IMR-90 (cell line): ENCODE results near the gene SLC26A2. TPM values are rescaled to one million over a fixed set of nuclear protein-coding genes. Genes with fewer than 3 reads are reported as not detected.

ENCODE experiments used
- ATAC-seq: fragments of 200-7000 bp; cut with Tn5 transposase; 2 replicates; pipeline ENCODE4 v1.9.1; 2020; ENCODE audit warnings: low read depth, mild to moderate bottlenecking, moderate library complexity
- BruUV-seq: library from RNA; stranded (reverse); fragments of 400-500 nt; replicated peaks from 2 replicates; lab custom pipeline; 2021; lab: Mats Ljungman, UMichigan
- CTCF ChIA-PET: fragments of 300-600 bp; formaldehyde crosslinking; extraction: SDS; loops from one replicate; lab custom pipeline; 2021; ENCODE audit warnings: antibody characterized with exemption; lab: Yijun Ruan, JAX
- POLR2A ChIA-PET: fragments of 300-600 bp; sonication (Branson Sonifier 250); formaldehyde crosslinking; loops from one replicate; lab custom pipeline; 2022; ENCODE audit warnings: antibody characterized with exemption; ENCODE audit not compliant: unreplicated experiment; lab: Charles Lee
- DNase-seq: peaks from one replicate; pipeline ENCODE4 v3.0.0; 2013
- H2AFZ ChIP-seq: replicated peaks from 2 replicates; pipeline ENCODE3; 2013; ENCODE audit warnings: low read length, mild to moderate bottlenecking; ENCODE audit not compliant: poor library complexity
- H2AK5ac ChIP-seq: 2 replicates; pipeline ENCODE4 v1.6.1; 2013; ENCODE audit warnings: low read depth, low read length, inconsistent platforms
- H2AK9ac ChIP-seq: replicated peaks from 2 replicates; pipeline ENCODE3; 2013; ENCODE audit warnings: mild to moderate bottlenecking, low read depth, low read length, moderate library complexity; ENCODE audit not compliant: poor library complexity
- H2BK120ac ChIP-seq: 2 replicates; pipeline ENCODE4 v1.6.1; 2013; ENCODE audit warnings: low read depth, low read length, inconsistent platforms
- H2BK15ac ChIP-seq: 3 replicates; pipeline ENCODE4 v1.6.1; 2013; ENCODE audit warnings: low read depth, low read length, inconsistent platforms
- H2BK20ac ChIP-seq: 2 replicates; pipeline ENCODE4 v1.6.1; 2013; ENCODE audit warnings: low read depth, mild to moderate bottlenecking, inconsistent platforms, low read length, moderate library complexity
- H2BK5ac ChIP-seq: 2 replicates; pipeline ENCODE4 v1.6.1; 2013; ENCODE audit warnings: mild to moderate bottlenecking, low read depth, low read length, inconsistent platforms; ENCODE audit not compliant: poor library complexity, severe bottlenecking
- H3K14ac ChIP-seq: replicated peaks from 2 replicates; pipeline ENCODE4 v1.6.1; 2013; ENCODE audit warnings: low read depth, low read length, inconsistent platforms
- H3K18ac ChIP-seq: 2 replicates; pipeline ENCODE4 v1.6.1; 2013; ENCODE audit warnings: low read depth, low read length, control low read depth
- H3K23ac ChIP-seq: 2 replicates; pipeline ENCODE4 v1.6.1; 2013; ENCODE audit warnings: low read depth, low read length, inconsistent platforms
- H3K27ac ChIP-seq: 2 replicates; pipeline ENCODE4 v1.5.1; 2013; ENCODE audit warnings: mild to moderate bottlenecking, control low read depth, low read length; ENCODE audit not compliant: insufficient read depth
- H3K27me3 ChIP-seq: 2 replicates; pipeline ENCODE4 v1.6.1; 2013; ENCODE audit warnings: low read length; ENCODE audit not compliant: control insufficient read depth, insufficient read depth
- H3K36me3 ChIP-seq: 2 replicates; pipeline ENCODE4 v1.6.1; 2013; ENCODE audit warnings: low read length, mixed read lengths; ENCODE audit not compliant: control insufficient read depth, insufficient read depth
- H3K4ac ChIP-seq: 2 replicates; pipeline ENCODE4 v1.6.1; 2013; ENCODE audit warnings: low read depth, low read length, inconsistent platforms
- H3K4me1 ChIP-seq: 2 replicates; pipeline ENCODE4 v1.6.1; 2013; ENCODE audit warnings: low read length, mixed read lengths; ENCODE audit not compliant: control insufficient read depth, insufficient read depth
- H3K4me2 ChIP-seq: 2 replicates; pipeline ENCODE4 v1.6.1; 2013; ENCODE audit warnings: low read depth, mild to moderate bottlenecking, control low read depth, low read length, moderate library complexity
- H3K4me3 ChIP-seq: 2 replicates; pipeline ENCODE4 v1.5.1; 2013; ENCODE audit warnings: low read depth, mild to moderate bottlenecking, control low read depth, low read length, moderate library complexity; ENCODE audit not compliant: insufficient read depth
- H3K56ac ChIP-seq: 2 replicates; pipeline ENCODE4 v1.6.1; 2013; ENCODE audit warnings: low read length, inconsistent platforms; ENCODE audit not compliant: insufficient read depth; ENCODE audit errors: extremely low read depth
- H3K79me1 ChIP-seq, 2 experiments: 2 replicates each; pipeline ENCODE4 v1.6.1; 2013; ENCODE audit warnings: low read length in 2 of 2, inconsistent platforms in 1 of 2, low read depth in 1 of 2
- H3K9ac ChIP-seq: 2 replicates; pipeline ENCODE4 v1.6.1; 2013; ENCODE audit warnings: low read depth, low read length, control low read depth
- H3K9me1 ChIP-seq: 2 replicates; pipeline ENCODE4 v1.6.1; 2013; ENCODE audit warnings: low read length, inconsistent platforms; ENCODE audit not compliant: insufficient read depth
- H3K9me3 ChIP-seq: 2 replicates; pipeline ENCODE4 v1.6.1; 2013; ENCODE audit warnings: low read length; ENCODE audit not compliant: control insufficient read depth, insufficient read depth
- H4K20me1 ChIP-seq: 2 replicates; pipeline ENCODE4 v1.6.1; 2013; ENCODE audit warnings: low read length, inconsistent platforms; ENCODE audit not compliant: insufficient read depth
- H4K5ac ChIP-seq: 2 replicates; pipeline ENCODE4 v1.6.1; 2013; ENCODE audit warnings: mild to moderate bottlenecking, low read depth, low read length, control low read depth
- H4K8ac ChIP-seq, 2 experiments: 2 replicates each; pipeline ENCODE4 v1.6.1; 2013; ENCODE audit warnings: low read depth in 2 of 2, low read length in 2 of 2, control low read depth in 1 of 2, inconsistent platforms in 1 of 2
- H4K91ac ChIP-seq: 2 replicates; pipeline ENCODE4 v1.6.1; 2013; ENCODE audit warnings: low read depth, low read length, inconsistent platforms; ENCODE audit not compliant: insufficient read depth
- BHLHE40 ChIP-seq: fragments of 150-350 bp; IDR thresholded peaks from 2 replicates; pipeline ENCODE4 v1.6.1; 2016; ENCODE audit warnings: mild to moderate bottlenecking, low read depth, low read length
- CEBPB ChIP-seq: IDR thresholded peaks from 2 replicates; pipeline ENCODE4 v1.6.1; 2012; ENCODE audit warnings: low read depth, low read length, improper control_type of control experiment
- CHD1 ChIP-seq: IDR thresholded peaks from 2 replicates; pipeline ENCODE4 v1.6.1; 2012; ENCODE audit warnings: low read depth, low read length, improper control_type of control experiment
- FOS ChIP-seq: fragments of 150-350 bp; IDR thresholded peaks from 2 replicates; pipeline ENCODE4 v1.6.1; 2016; ENCODE audit warnings: low read depth, low read length
- MAFK ChIP-seq: IDR thresholded peaks from 2 replicates; pipeline ENCODE4 v1.6.1; 2012; ENCODE audit warnings: low read depth, low read length, improper control_type of control experiment
- MAZ ChIP-seq: IDR thresholded peaks from 2 replicates; pipeline ENCODE4 v1.6.1; 2012; ENCODE audit warnings: low read depth, mild to moderate bottlenecking, low read length, improper control_type of control experiment, moderate library complexity, borderline replicate concordance
- MXI1 ChIP-seq: IDR thresholded peaks from 2 replicates; pipeline ENCODE4 v1.6.1; 2012; ENCODE audit warnings: low read depth, mild to moderate bottlenecking, low read length, moderate library complexity, borderline replicate concordance
- NFE2L2 ChIP-seq: fragments of 150-350 bp; IDR thresholded peaks from 2 replicates; pipeline ENCODE4 v1.6.1; 2016; ENCODE audit warnings: low read depth, mild to moderate bottlenecking, low read length
- RAD21 ChIP-seq: IDR thresholded peaks from 2 replicates; pipeline ENCODE4 v1.6.1; 2012; ENCODE audit warnings: low read length, improper control_type of control experiment
- RCOR1 ChIP-seq: IDR thresholded peaks from 2 replicates; pipeline ENCODE4 v1.6.1; 2012; ENCODE audit warnings: mild to moderate bottlenecking, low read length, improper control_type of control experiment; ENCODE audit not compliant: insufficient replicate concordance
- SMC3 ChIP-seq: fragments of 150-350 bp; IDR thresholded peaks from 2 replicates; pipeline ENCODE4 v1.6.1; 2016; ENCODE audit warnings: low read depth, mild to moderate bottlenecking, antibody characterized with exemption, low read length, moderate library complexity
- USF2 ChIP-seq: fragments of 150-350 bp; IDR thresholded peaks from 2 replicates; pipeline ENCODE4 v1.6.1; 2017; ENCODE audit warnings: mild to moderate bottlenecking, antibody characterized with exemption, low read length, low read depth
- WGBS, 2 experiments: methylation state at CpG; one replicate each; pipeline versions ENCODE4 v1.1.5 to v1.1.7; 2013; ENCODE audit warnings: missing lambda C conversion rate in 2 of 2; ENCODE audit not compliant: insufficient read length in 1 of 2; ENCODE audit errors: extremely low coverage in 2 of 2; 5-methylcytosine and 5-hydroxymethylcytosine counted together
- dilution Hi-C: fragments of 300-500 bp; cut with HindIII; formaldehyde crosslinking; loops from one replicate; pipeline ENCODE4 v1.14.3; 2018; ENCODE audit warnings: low sequenced_read_pairs; ENCODE audit not compliant: unreplicated experiment
- in situ Hi-C: fragments of 300-500 bp; cut with MboI; formaldehyde crosslinking; loops from 3 replicates; pipeline ENCODE4 v1.14.3; 2019; ENCODE audit warnings: low sequenced_read_pairs, inconsistent platforms, mixed read lengths
- intact Hi-C: fragments of 100-400 bp; cut with micrococcal nuclease; formaldehyde crosslinking; loops from 2 replicates; pipeline ENCODE4 v1.10.0; 2022
- polyA plus RNA-seq, 3 experiments: library from polyadenylated mRNA; depleted of rRNA; stranded (reverse); fragments of >200 nt; gene quantifications; 2 replicates each; pipeline ENCODE4 v1.2.3, GENCODE V29; 2012; ENCODE audit warnings: low replicate concordance in 1 of 3
- total RNA-seq: library from RNA; depleted of rRNA; stranded (reverse); fragments of >200 nt; gene quantifications from 2 replicates; pipeline ENCODE4 v1.2.3, GENCODE V29; 2012
- TF ChIP-seq, protein P1 (sequence below): conservative IDR thresholded peaks from 2 replicates; pipeline ENCODE4 v1.5.1; 2012; ENCODE audit warnings: mild to moderate bottlenecking, low read depth, low read length, improper control_type of control experiment

SLC26A2 gene
- total and polyA plus RNA-seq, 2 of the 4 experiments (the other 2 are of a cell fraction) = 2.2 to 9.9 TPM

DNA sequence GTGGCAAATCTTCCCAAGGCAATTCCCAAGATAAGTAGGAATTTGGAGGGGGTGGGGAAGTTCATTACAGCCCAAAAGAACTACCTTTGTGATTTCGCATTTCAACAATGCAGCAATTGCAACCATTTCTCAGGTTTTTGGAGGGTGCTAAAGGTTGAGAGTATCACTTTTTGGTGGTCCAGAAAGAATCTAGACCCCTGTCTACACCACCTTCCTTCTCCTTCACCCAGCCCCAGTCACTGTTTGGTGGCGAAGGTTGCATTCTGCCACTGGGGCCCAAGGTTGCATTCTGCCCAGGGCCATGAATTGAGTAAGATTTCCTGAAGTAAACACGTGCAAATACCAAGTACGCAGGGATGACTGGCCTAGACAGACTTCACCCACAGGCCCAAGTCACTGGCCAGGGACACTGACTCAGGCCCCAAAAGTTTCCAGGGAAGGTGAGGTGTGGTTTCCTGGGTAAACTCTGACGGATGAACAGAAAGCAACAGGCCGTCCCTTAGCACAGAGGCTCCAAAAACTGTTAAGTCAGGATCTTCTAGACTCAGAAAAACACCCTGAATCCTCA, 21.7 kb upstream of the SLC26A2 start:
- peak; percentile 85 for ATAC-seq
- POLR2A ChIA-PET = no interaction called here

More for the DNA sequence above, 21.7 kb upstream of the SLC26A2 start:
- intact Hi-C loops (no loop called here), dilution Hi-C loops (no loop called here), in situ Hi-C loops (no loop called here)
- DNase-seq = peak; percentile 84
- no peaks in the 10 kb centered on the region for H3K9me3 ChIP-seq
- no peaks in the 10 kb centered on the region for H3K36me3 ChIP-seq
- H2BK20ac ChIP-seq = peak overlapping the region; percentile 45
- H3K56ac ChIP-seq = no peak overlapping the region
- H3K9me1 ChIP-seq = peaks cover 20% of the 10 kb centered on the region
- no CpG with 5 or more reads among the region's 6 CpGs for WGBS, 2 experiments
- H3K4me3 ChIP-seq = no peak overlapping the region
- H4K91ac ChIP-seq = peak overlapping the region; percentile 72
- no peak overlapping the region for H4K5ac ChIP-seq
- CTCF ChIA-PET = interaction anchor here (0.9 kb wide), 1 partner anchor 10 kb away, joined by 3 read pairs; no protein-coding TSS in a partner anchor
- peak overlapping the region; percentile 67 for H2BK120ac ChIP-seq
- peak overlapping the region; percentile 57 for H2AK9ac ChIP-seq
- H2AK5ac ChIP-seq = peak overlapping the region; percentile 11; the same call in 1 of the 2 replicates
- H3K14ac ChIP-seq = peak overlapping the region; percentile 77
- H3K23ac ChIP-seq = peak overlapping the region; percentile 28; the same call in 1 of the 2 replicates
- peak overlapping the region; percentile 69 for H2BK5ac ChIP-seq
- peak overlapping the region; percentile 54 for H2AFZ ChIP-seq
- H3K4ac ChIP-seq = peak overlapping the region; percentile 52; the same call in 1 of the 2 replicates
- H3K9ac ChIP-seq = no peak overlapping the region
- H3K4me1 ChIP-seq = peaks cover 10% of the 10 kb centered on the region
- H3K79me1 ChIP-seq = no peaks in the 10 kb centered on the region
- BruUV-seq = no TSS peak
- no peak overlapping the region for H3K27ac ChIP-seq
- H4K8ac ChIP-seq = peak overlapping the region; percentile 26 to 64; a peak in 3 of 4 replicates
- H4K20me1 ChIP-seq = no peaks in the 10 kb centered on the region
- H3K4me2 ChIP-seq = peak overlapping the region; percentile 37
- no peak overlapping the region for H3K18ac ChIP-seq
- TF ChIP-seq MAZ = no peak
- peak; percentile 62; the same call in 1 of the 2 replicates for TF ChIP-seq NFE2L2
- TF ChIP-seq CHD1 = no peak
- no peak for TF ChIP-seq SMC3
- peak; percentile 95 for TF ChIP-seq BHLHE40
- TF ChIP-seq, protein P1, sequence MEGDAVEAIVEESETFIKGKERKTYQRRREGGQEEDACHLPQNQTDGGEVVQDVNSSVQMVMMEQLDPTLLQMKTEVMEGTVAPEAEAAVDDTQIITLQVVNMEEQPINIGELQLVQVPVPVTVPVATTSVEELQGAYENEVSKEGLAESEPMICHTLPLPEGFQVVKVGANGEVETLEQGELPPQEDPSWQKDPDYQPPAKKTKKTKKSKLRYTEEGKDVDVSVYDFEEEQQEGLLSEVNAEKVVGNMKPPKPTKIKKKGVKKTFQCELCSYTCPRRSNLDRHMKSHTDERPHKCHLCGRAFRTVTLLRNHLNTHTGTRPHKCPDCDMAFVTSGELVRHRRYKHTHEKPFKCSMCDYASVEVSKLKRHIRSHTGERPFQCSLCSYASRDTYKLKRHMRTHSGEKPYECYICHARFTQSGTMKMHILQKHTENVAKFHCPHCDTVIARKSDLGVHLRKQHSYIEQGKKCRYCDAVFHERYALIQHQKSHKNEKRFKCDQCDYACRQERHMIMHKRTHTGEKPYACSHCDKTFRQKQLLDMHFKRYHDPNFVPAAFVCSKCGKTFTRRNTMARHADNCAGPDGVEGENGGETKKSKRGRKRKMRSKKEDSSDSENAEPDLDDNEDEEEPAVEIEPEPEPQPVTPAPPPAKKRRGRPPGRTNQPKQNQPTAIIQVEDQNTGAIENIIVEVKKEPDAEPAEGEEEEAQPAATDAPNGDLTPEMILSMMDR = no peak
- no peak for TF ChIP-seq RAD21
- TF ChIP-seq FOS = peak; percentile 64
- peak; percentile 93 for TF ChIP-seq CEBPB
- peak; percentile 47 for TF ChIP-seq MAFK
- no peak for TF ChIP-seq MXI1
- TF ChIP-seq RCOR1 = no peak
- no peak for TF ChIP-seq USF2
- H3K27me3 ChIP-seq = peaks cover 6% of the 10 kb centered on the region
- H2BK15ac ChIP-seq = peak overlapping the region; percentile 23; the same call in 2 of the 3 replicates
